Cortex of kidney (tissue), 1 donor: ENCODE data around the gene FOXC1.

Source experiments
- DNase-seq: peaks from one replicate; lab custom pipeline; 2025; lab: John Stamatoyannopoulos, UW

Gene FOXC1

GRCh38 chr6:1609648-1610496 lies at the start of gene FOXC1:
Gene FOXC1 (plus strand): TSS chr6:1609915. CDS start chr6:1610446, 531 bp downstream.
- DNase-seq = peak; percentile 62

- no peak for DNase-seq
Observed at GRCh38 chr6:1560281-1561058, 49.2 kb upstream of the FOXC1 start.

DNA sequence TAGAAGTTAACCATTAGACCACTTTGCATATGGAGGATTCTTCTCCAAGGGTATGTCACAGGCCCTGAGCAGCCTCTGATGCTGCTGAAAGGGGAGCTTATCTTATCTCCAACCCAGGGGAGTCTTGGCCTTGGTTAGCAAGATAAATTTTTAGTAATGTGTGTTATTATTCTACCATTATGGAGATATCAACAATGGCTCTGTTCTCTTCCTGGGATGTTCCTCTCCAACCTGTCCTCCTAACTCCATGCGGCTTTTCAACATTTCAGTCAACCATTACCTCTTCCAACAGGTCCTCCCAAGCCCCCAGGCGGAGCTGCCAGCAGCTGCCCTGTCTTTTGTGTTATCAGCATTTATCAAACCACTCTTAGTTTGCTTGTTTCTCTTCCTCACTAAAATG lies 48.4 kb upstream of the FOXC1 start:
- no peak for DNase-seq

- DNase-seq = no peak
Observed at GRCh38 chr6:1562171-1562955, 47.4 kb upstream of the FOXC1 start.

GRCh38 chr6:1569377-1569776 lies 40.3 kb upstream of the FOXC1 start:
- DNase-seq = no peak

GRCh38 chr6:1570848-1571247 lies 38.9 kb upstream of the FOXC1 start:
- DNase-seq = no peak

DNA sequence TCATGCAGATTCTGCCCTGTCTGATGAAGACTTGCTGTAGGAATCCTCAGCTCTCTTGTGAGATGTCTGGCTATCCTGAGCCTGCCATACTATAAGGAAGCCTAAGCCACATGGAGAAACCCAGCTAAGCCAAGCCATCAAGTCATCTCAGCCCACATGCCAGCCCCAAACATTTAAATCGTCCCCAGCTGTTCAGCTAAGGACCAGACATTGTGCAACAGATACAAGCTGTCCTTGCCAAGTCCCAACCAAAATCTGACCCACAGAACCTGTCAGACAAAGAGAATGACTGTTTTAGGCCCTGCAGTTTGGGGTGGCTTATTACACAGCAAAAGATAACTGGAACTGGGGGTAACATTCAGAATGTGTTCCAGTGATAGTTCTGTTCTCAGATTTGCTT lies 36.8 kb upstream of the FOXC1 start:
- no peak for DNase-seq

- no peak for DNase-seq
Observed at GRCh38 chr6:1574083-1574761, 35.5 kb upstream of the FOXC1 start.

- no peak for DNase-seq
Observed at GRCh38 chr6:1574890-1575209, 34.9 kb upstream of the FOXC1 start.

DNA sequence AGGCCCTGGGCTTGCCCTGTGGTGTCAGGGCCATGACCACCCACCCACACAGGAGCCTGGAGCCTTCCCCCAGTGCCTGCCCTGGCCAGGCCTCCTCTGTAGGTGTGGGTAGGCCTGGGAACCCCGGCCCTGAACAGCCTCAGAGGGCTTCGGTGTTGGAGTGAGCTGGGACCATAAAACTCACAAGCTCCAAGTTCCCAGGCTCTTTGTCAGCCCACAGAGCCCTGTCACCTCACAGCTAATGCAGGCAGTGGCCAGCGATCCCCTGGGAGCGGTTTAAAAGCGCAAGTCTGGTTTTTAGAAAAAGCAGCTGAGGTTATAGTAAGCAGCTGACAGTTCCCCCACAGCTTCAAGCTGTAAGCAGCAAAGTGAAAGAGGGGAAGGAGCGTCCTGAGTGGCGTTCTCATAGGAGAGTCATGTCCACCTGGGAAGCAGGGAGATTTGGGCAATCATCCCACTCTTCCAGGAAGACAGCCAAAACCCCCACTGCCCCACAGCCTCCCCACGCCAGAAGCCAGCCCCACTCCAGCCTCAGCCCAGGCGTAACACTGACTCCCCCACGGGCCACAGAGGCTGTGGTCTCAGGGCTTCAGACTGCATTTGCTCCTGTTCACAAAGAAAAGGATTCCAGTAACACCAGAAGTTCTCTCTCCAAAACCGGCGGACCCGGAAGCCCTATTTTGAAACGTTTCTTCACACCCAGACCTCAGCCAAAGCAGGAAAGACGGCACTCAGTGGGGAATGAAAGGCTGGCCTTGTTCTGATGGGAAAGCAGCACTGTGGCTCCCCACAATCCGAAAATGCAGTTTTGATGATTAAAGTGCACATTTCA lies 34.3 kb upstream of the FOXC1 start:
- no peak for DNase-seq

DNA sequence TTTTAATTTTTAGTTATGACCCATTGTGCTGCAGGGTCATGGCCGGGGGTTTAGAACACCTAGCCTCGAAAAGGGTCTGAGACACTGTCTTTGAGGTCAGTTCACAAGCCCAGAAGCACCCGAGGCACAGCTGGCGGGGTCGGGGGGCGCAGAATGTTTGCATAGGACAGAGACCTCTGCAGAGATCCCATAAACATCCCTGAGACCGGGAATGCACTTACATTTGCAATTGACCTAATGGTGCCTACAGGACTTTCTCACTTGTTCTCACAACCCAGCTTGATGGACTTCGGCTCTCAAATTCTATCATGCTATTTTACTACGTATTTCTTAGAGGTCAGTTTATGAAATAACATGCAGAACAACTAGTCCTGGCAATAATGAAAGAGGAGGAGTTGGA lies 33.5 kb upstream of the FOXC1 start:
- no peak for DNase-seq

- DNase-seq = no peak
Observed at GRCh38 chr6:1576711-1577110, 33.0 kb upstream of the FOXC1 start.

GRCh38 chr6:1577146-1577680 lies 32.5 kb upstream of the FOXC1 start:
- DNase-seq = no peak

GRCh38 chr6:1577896-1578745 lies 31.6 kb upstream of the FOXC1 start:
- DNase-seq = no peak

- no peak for DNase-seq
Observed at GRCh38 chr6:1579096-1579495, 30.6 kb upstream of the FOXC1 start.

DNA sequence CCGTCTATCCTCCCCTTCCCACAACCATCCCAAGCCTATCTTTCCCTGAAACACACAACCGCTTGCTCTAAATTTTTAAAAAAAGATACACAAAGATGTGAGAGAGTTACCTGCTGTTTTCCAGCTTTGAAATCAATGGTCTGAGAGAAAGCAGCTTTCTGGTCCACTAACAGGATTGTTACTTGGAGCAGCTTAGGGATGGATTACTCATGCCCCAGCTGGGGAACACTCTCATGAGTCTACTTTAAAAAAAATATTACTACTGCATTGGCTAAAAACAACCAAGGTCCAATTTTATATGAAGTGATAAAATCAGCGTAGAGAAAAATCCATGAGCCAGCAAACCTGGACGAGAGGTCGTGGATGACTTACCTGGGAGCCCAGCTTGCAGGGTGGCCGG lies 29.6 kb upstream of the FOXC1 start:
- no peak for DNase-seq

- no peak for DNase-seq
Observed at GRCh38 chr6:1580585-1580984, 29.1 kb upstream of the FOXC1 start.

DNA sequence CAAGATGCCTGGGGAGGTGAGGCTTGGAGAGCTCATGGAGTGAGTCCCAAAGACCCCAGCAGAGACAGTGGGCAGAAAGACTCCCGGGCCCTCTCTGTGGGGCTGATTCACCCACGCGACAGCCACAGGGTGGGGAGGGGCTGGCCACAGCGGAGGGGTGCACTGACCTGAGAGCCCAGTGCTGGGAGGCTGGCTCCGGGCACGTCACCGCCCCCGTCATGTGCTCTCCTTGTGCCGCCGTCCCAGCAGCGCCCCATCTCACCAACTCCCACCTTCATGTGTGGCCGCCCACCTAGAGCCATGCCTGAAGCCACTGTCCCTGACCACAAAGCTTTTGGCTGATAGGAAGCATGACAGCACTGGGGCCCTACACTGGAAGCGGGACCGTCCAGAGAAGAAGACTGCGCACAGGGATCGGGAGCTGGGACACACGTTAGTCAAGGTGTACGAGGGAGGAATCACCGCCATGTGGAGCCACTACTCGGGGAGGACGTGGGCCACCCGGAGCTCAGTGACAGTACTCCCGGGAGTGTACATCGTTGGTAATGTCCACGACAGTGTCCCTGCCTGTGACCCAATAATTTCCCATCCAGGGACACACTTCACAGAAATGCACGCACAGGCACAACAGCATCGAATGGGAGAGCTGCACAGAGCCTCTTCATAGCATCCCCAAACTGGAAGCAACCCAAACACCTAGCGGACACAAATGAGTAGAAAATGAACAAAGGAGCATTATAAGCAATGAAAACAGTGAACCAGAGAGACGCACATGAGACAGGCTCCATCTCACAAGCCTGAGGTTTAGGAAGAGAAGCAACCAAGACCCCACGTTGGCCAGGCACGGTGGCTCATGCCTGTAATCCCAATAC lies 28.4 kb upstream of the FOXC1 start:
- DNase-seq = no peak

GRCh38 chr6:1584146-1584545 lies 25.6 kb upstream of the FOXC1 start:
- DNase-seq = no peak
